ENCODE measurements around the gene USP17L10.
"Not testable (repeated sequence)": the region's sequence is repeated elsewhere in the genome, so short reads cannot be mapped to it uniquely, and the experiment has no call there.

The USP17L10 gene

GRCh38 chr4:9234085-9234484 is 23.6 kb downstream of the USP17L10 start, which contains the start of gene USP17L15:
TSS of gene USP17L15 (plus strand) at chr4:9234385. CDS start at chr4:9234385, 0 bp downstream.
- not testable (repeated sequence) for H3K36me3 ChIP-seq (ENCODE audit: control insufficient read depth, low read length); H3F3A ChIP-seq (ENCODE audit: control insufficient read depth, insufficient read depth); H3K9me2 ChIP-seq (replicated peaks; ENCODE audit: control insufficient read depth, low read length); H3K4me2 ChIP-seq (ENCODE audit: low read length); H3K79me2 ChIP-seq (ENCODE audit: control insufficient read depth, low read length); H4K20me1 ChIP-seq (ENCODE audit: control insufficient read depth, insufficient read depth, low read depth, low read length); H3K27ac ChIP-seq (ENCODE audit: low read depth, low read length); H3K4me1 ChIP-seq (ENCODE audit: control insufficient read depth, low read length); H3K9me3 ChIP-seq (ENCODE audit: control insufficient read depth, insufficient read depth, low read length); H3K4me3 ChIP-seq (ENCODE audit: low read length); H3K27me3 ChIP-seq (ENCODE audit: control insufficient read depth, low read length)

DNA sequence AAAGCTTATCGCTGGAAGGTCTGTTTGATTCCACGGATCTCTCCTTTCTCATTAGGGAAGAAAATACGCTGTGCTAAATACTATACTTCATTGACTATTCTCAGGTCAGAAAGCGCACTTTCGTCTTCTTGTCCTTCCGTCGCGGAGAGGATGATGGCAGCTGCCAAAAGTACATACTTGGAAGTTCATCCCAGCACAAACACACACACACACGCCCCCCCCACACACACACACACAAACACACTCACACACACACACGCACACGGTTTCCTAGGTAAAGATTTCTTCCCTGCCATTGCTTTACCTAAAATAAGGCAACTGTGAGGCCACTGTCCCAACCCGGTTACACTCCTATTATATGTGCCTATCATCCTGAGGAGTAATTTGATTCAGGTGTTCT is 28.0 kb downstream of the USP17L10 start:
- H4K20me1 ChIP-seq (ENCODE audit: control insufficient read depth, insufficient read depth, low read depth, low read length); H3K4me1 ChIP-seq (ENCODE audit: control insufficient read depth, low read length); H3K27me3 ChIP-seq (ENCODE audit: control insufficient read depth, low read length); H3K4me3 ChIP-seq (ENCODE audit: low read length); H3K36me3 ChIP-seq (ENCODE audit: control insufficient read depth, low read length); H3K9me2 ChIP-seq (replicated peaks; ENCODE audit: control insufficient read depth, low read length); H3K79me2 ChIP-seq (ENCODE audit: control insufficient read depth, low read length); H3K4me2 ChIP-seq (ENCODE audit: low read length); H3F3A ChIP-seq (ENCODE audit: control insufficient read depth, insufficient read depth); H3K9me3 ChIP-seq (ENCODE audit: control insufficient read depth, insufficient read depth, low read length); H3K27ac ChIP-seq (ENCODE audit: low read depth, low read length): not testable (repeated sequence)

- not testable (repeated sequence) for H3K27me3 ChIP-seq (ENCODE audit: control insufficient read depth, low read length); H3K9me2 ChIP-seq (replicated peaks; ENCODE audit: control insufficient read depth, low read length); H3K4me2 ChIP-seq (ENCODE audit: low read length); H3K4me1 ChIP-seq (ENCODE audit: control insufficient read depth, low read length); H3K36me3 ChIP-seq (ENCODE audit: control insufficient read depth, low read length); H3K79me2 ChIP-seq (ENCODE audit: control insufficient read depth, low read length); H3K9me3 ChIP-seq (ENCODE audit: control insufficient read depth, insufficient read depth, low read length); H3F3A ChIP-seq (ENCODE audit: control insufficient read depth, insufficient read depth); H4K20me1 ChIP-seq (ENCODE audit: control insufficient read depth, insufficient read depth, low read depth, low read length); H3K27ac ChIP-seq (ENCODE audit: low read depth, low read length); H3K4me3 ChIP-seq (ENCODE audit: low read length)
These were observed 33.1 kb downstream of the USP17L10 start, which contains the start of gene USP17L17 for GRCh38 chr4:9243579-9243978. TSS of gene USP17L17 (plus strand) at chr4:9243879. CDS start at chr4:9243879, 0 bp downstream.

DNA sequence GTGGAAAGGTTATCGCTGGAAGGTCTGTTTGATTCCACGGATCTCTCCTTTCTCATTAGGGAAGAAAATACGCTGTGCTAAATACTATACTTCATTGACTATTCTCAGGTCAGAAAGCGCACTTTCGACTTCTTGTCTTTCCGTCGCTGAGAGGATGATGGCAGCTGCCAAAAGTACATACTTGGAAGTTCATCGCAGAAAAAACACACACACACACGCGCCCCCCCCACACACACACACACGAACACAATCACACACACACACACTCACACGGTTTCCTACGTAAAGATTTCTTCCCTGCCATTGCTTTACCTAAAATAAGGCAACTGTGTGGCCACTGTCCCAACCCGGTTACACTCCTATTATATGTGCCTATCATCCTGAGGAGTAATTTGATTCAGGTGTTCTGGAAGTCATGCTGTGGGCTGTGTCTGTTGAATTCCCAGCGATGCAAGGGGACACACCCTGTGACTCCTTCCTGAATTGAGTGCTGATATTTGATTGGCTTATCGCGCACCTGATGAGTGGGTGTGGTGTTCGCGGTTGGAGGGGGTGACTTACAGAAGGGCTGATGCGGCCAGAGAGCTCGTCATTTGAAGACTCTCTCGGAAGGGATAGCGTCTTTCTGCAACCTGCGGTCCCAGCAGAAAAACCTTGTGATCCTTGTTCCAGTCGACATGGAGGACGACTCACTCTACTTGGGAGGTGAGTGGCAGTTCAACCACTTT is 37.7 kb downstream of the USP17L10 start, which contains the start of gene USP17L18:
TSS of gene USP17L18 (plus strand) at position 678 of the 728 bp plus-strand sequence. CDS start at position 678, 0 bp downstream.
- H3K9me3 ChIP-seq (ENCODE audit: control insufficient read depth, insufficient read depth, low read length); H3F3A ChIP-seq (ENCODE audit: control insufficient read depth, insufficient read depth); H3K36me3 ChIP-seq (ENCODE audit: control insufficient read depth, low read length); H3K27ac ChIP-seq (ENCODE audit: low read depth, low read length); H4K20me1 ChIP-seq (ENCODE audit: control insufficient read depth, insufficient read depth, low read depth, low read length); H3K27me3 ChIP-seq (ENCODE audit: control insufficient read depth, low read length); H3K4me3 ChIP-seq (ENCODE audit: low read length); H3K4me2 ChIP-seq (ENCODE audit: low read length); H3K9me2 ChIP-seq (replicated peaks; ENCODE audit: control insufficient read depth, low read length); H3K79me2 ChIP-seq (ENCODE audit: control insufficient read depth, low read length); H3K4me1 ChIP-seq (ENCODE audit: control insufficient read depth, low read length): not testable (repeated sequence)

DNA sequence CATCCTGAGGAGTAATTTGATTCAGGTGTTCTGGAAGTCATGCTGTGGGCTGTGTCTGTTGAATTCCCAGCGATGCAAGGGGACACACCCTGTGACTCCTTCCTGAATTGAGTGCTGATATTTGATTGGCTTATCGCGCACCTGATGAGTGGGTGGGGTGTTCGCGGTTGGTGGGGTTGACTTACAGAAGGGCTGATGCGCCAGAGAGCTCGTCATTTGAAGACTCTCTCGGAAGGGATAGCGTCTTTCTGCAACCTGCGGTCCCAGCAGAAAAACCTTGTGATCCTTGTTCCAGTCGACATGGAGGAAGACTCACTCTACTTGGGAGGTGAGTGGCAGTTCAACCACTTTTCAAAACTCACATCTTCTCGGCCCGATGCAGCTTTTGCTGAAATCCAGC is 42.6 kb downstream of the USP17L10 start, which contains the start of gene USP17L19:
TSS of gene USP17L19 (plus strand) at position 301 of the 400 bp plus-strand sequence. CDS start at position 301, 0 bp downstream.
- H3K4me1 ChIP-seq (ENCODE audit: control insufficient read depth, low read length) = not testable (repeated sequence)

GRCh38 chr4:9257824-9258223 is 47.4 kb downstream of the USP17L10 start, which contains the start of gene USP17L20:
TSS of gene USP17L20 (plus strand) at chr4:9258124. CDS start at chr4:9258124, 0 bp downstream.
- not testable (repeated sequence) for H3K27ac ChIP-seq (ENCODE audit: low read depth, low read length); H3K9me3 ChIP-seq (ENCODE audit: control insufficient read depth, insufficient read depth, low read length); H3K27me3 ChIP-seq (ENCODE audit: control insufficient read depth, low read length); H3K4me1 ChIP-seq (ENCODE audit: control insufficient read depth, low read length); H3F3A ChIP-seq (ENCODE audit: control insufficient read depth, insufficient read depth); H3K9me2 ChIP-seq (replicated peaks; ENCODE audit: control insufficient read depth, low read length); H3K36me3 ChIP-seq (ENCODE audit: control insufficient read depth, low read length); H3K4me3 ChIP-seq (ENCODE audit: low read length); H4K20me1 ChIP-seq (ENCODE audit: control insufficient read depth, insufficient read depth, low read depth, low read length); H3K4me2 ChIP-seq (ENCODE audit: low read length); H3K79me2 ChIP-seq (ENCODE audit: control insufficient read depth, low read length)

More for the DNA sequence above, 42.6 kb downstream of the USP17L10 start, which contains the start of gene USP17L19:
- H3K9me3 ChIP-seq (ENCODE audit: control insufficient read depth, insufficient read depth, low read length); H3K27me3 ChIP-seq (ENCODE audit: control insufficient read depth, low read length); H3K36me3 ChIP-seq (ENCODE audit: control insufficient read depth, low read length); H3F3A ChIP-seq (ENCODE audit: control insufficient read depth, insufficient read depth); H3K27ac ChIP-seq (ENCODE audit: low read depth, low read length); H3K4me3 ChIP-seq (ENCODE audit: low read length); H3K79me2 ChIP-seq (ENCODE audit: control insufficient read depth, low read length); H3K9me2 ChIP-seq (replicated peaks; ENCODE audit: control insufficient read depth, low read length); H3K4me2 ChIP-seq (ENCODE audit: low read length); H4K20me1 ChIP-seq (ENCODE audit: control insufficient read depth, insufficient read depth, low read depth, low read length): not testable (repeated sequence)

Data from DOHH2 (cell line).